NT2/D1 (cell line): ENCODE data around the gene IRX1.
A peak's percentile ranks its signal among the peaks of the same experiment; 100 is the strongest.

Experiments used
- DNase-seq: peaks from one replicate; pipeline ENCODE4 v3.0.0-alpha.2; 2011; ENCODE audit warnings: low read depth, low spot score
- H3K27me3 ChIP-seq: 2 replicates; pipeline ENCODE4 v1.6.0; 2011; ENCODE audit warnings: mild to moderate bottlenecking; ENCODE audit not compliant: insufficient read length, insufficient read depth
- H3K36me3 ChIP-seq: 2 replicates; pipeline ENCODE4 v1.6.1; 2011; ENCODE audit warnings: mild to moderate bottlenecking, low read length, mixed read lengths; ENCODE audit not compliant: insufficient read depth, insufficient read length
- H3K4me1 ChIP-seq: 2 replicates; pipeline ENCODE4 v1.5.1; 2011; ENCODE audit not compliant: insufficient read depth, insufficient read length
- H3K4me3 ChIP-seq: 2 replicates; pipeline ENCODE4 v1.5.1; 2011; ENCODE audit warnings: low read depth; ENCODE audit not compliant: insufficient read length
- H3K9ac ChIP-seq: 2 replicates; pipeline ENCODE4 v1.6.0; 2011; ENCODE audit warnings: low read depth; ENCODE audit not compliant: insufficient read length
- H3K9me3 ChIP-seq: 2 replicates; pipeline ENCODE4 v1.5.1; 2011; ENCODE audit warnings: mild to moderate bottlenecking, low read length; ENCODE audit not compliant: insufficient read depth
- SUZ12 ChIP-seq: IDR thresholded peaks from 2 replicates; pipeline ENCODE4 v1.6.1; 2011; ENCODE audit not compliant: insufficient read length, insufficient read depth; ENCODE audit errors: extremely low read depth
- YY1 ChIP-seq: IDR thresholded peaks from 2 replicates; pipeline ENCODE4 v1.6.1; 2011; ENCODE audit not compliant: insufficient read length, insufficient read depth
- ZNF274 ChIP-seq: IDR thresholded peaks from 2 replicates; pipeline ENCODE4 v1.6.1; 2011; ENCODE audit warnings: mild to moderate bottlenecking, low read depth, low read length

The IRX1 gene

GRCh38 chr5:3598207-3598606 lies 2.6 kb downstream of the IRX1 start:
- Histone ChIP-seq H3K4me3 (no peak overlapping the region), H3K9ac (no peak overlapping the region), H3K4me1 (peaks cover 9% of the 10 kb centered on the region), H3K27me3 (peaks cover 74% of the 10 kb centered on the region), H3K9me3 (no peaks in the 10 kb centered on the region), H3K36me3 (no peaks in the 10 kb centered on the region)
- no peak for TF ChIP-seq ZNF274
- no peak for TF ChIP-seq YY1
- no peak for TF ChIP-seq SUZ12
- DNase-seq = no peak

- peaks cover 72% of the 10 kb centered on the region for H3K27me3 ChIP-seq
- no peaks in the 10 kb centered on the region for H3K36me3 ChIP-seq
- H3K9ac ChIP-seq = no peak overlapping the region
- no peak overlapping the region for H3K4me3 ChIP-seq
- no peaks in the 10 kb centered on the region for H3K9me3 ChIP-seq
- DNase-seq = no peak
- no peak for TF ChIP-seq YY1
- no peak for TF ChIP-seq SUZ12
- no peak for TF ChIP-seq ZNF274
- peaks cover 6% of the 10 kb centered on the region for H3K4me1 ChIP-seq
These were observed 3.2 kb downstream of the IRX1 start for GRCh38 chr5:3598769-3599211.

DNA sequence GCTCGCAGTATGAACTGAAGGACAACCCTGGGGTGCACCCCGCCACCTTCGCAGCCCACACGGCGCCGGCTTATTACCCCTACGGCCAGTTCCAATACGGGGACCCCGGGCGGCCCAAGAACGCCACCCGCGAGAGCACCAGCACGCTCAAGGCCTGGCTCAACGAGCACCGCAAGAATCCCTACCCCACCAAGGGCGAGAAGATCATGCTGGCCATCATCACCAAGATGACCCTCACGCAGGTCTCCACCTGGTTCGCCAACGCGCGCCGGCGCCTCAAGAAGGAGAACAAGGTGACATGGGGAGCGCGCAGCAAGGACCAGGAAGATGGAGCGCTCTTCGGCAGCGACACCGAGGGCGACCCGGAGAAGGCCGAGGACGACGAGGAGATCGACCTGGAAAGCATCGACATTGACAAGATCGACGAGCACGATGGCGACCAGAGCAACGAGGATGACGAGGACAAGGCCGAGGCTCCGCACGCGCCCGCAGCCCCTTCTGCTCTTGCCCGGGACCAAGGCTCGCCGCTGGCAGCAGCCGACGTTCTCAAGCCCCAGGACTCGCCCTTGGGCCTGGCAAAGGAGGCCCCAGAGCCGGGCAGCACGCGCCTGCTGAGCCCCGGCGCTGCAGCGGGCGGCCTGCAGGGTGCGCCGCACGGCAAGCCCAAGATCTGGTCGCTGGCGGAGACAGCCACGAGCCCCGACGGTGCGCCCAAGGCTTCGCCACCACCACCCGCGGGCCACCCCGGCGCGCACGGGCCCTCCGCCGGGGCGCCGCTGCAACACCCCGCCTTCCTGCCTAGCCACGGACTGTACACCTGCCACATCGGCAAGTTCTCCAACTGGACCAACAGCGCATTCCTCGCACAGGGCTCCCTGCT lies 3.8 kb downstream of the IRX1 start:
- no peaks in the 10 kb centered on the region for H3K9me3 ChIP-seq
- no peak for TF ChIP-seq YY1
- TF ChIP-seq ZNF274 = no peak
- no peak for TF ChIP-seq SUZ12
- H3K4me3 ChIP-seq = no peak overlapping the region
- peaks cover 6% of the 10 kb centered on the region for H3K4me1 ChIP-seq
- no peaks in the 10 kb centered on the region for H3K36me3 ChIP-seq
- no peak for DNase-seq
- H3K9ac ChIP-seq = no peak overlapping the region
- peaks cover 66% of the 10 kb centered on the region for H3K27me3 ChIP-seq

- Histone ChIP-seq H3K36me3 (no peaks in the 10 kb centered on the region), H3K4me1 (peaks cover 6% of the 10 kb centered on the region), H3K9ac (peak overlapping the region; percentile 64), H3K9me3 (no peaks in the 10 kb centered on the region), H3K4me3 (peak overlapping the region; percentile 30), H3K27me3 (peaks cover 66% of the 10 kb centered on the region)
- TF ChIP-seq ZNF274 (no peak), YY1 (no peak), SUZ12 (no peak)
- DNase-seq = no peak
These were observed 4.8 kb downstream of the IRX1 start for GRCh38 chr5:3600106-3601060.

- peaks cover 65% of the 10 kb centered on the region for H3K27me3 ChIP-seq
These were observed 5.6 kb downstream of the IRX1 start for GRCh38 chr5:3601061-3601710.

GRCh38 chr5:3601911-3602782 lies 6.5 kb downstream of the IRX1 start:
- Histone ChIP-seq H3K4me3 (peak overlapping the region; percentile 40), H3K36me3 (no peaks in the 10 kb centered on the region), H3K9ac (peak overlapping the region; percentile 74), H3K4me1 (peaks cover 6% of the 10 kb centered on the region), H3K9me3 (no peaks in the 10 kb centered on the region), H3K27me3 (peaks cover 55% of the 10 kb centered on the region)
- TF ChIP-seq YY1 (no peak), SUZ12 (no peak), ZNF274 (no peak)
- no peak for DNase-seq

More at GRCh38 chr5:3601061-3601710, 5.6 kb downstream of the IRX1 start:
- H3K9me3 ChIP-seq = no peaks in the 10 kb centered on the region
- H3K36me3 ChIP-seq = no peaks in the 10 kb centered on the region
- H3K4me1 ChIP-seq = peaks cover 6% of the 10 kb centered on the region
- no peak overlapping the region for H3K4me3 ChIP-seq
- no peak overlapping the region for H3K9ac ChIP-seq
- TF ChIP-seq SUZ12 (no peak), ZNF274 (no peak), YY1 (no peak)
- no peak for DNase-seq
